ENCODE results near the gene PSENEN. TPM values are rescaled to one million over a fixed set of nuclear protein-coding genes. Genes with fewer than 3 reads are reported as not detected.
"Not testable (repeated sequence)": the region's sequence is repeated elsewhere in the genome, so short reads cannot be mapped to it uniquely, and the experiment has no call there.

Gene PSENEN
- total RNA-seq, 1 experiment from 2014 or later, result 106 TPM

- Histone ChIP-seq H3K4me3 (no peak overlapping the region), H3K9me3 (ENCODE audit: insufficient read depth, low read depth) (no peaks in the 10 kb centered on the region), H3K4me2 (no peak overlapping the region), H3F3A (ENCODE audit: insufficient read depth, low read depth) (peaks cover 17% of the 10 kb centered on the region; the same call in 1 of the 2 replicates), H3K36me3 (ENCODE audit: low read depth) (no peaks in the 10 kb centered on the region), H4K20me1 (ENCODE audit: insufficient read depth) (no peaks in the 10 kb centered on the region; the same call in 1 of the 2 replicates), H3K4me1 (replicated peaks; ENCODE audit: insufficient read depth) (no peaks in the 10 kb centered on the region), H3K9me2 (ENCODE audit: insufficient read depth) (no peaks in the 10 kb centered on the region), H3K27ac (no peak overlapping the region), H3K79me2 (ENCODE audit: low read depth) (no peaks in the 10 kb centered on the region), H3K27me3 (ENCODE audit: insufficient read depth, low read depth) (no peaks in the 10 kb centered on the region), H2AFZ (no peak overlapping the region)
- DNase-seq, result no peak
- intact Hi-C loops (cut with micrococcal nuclease; ENCODE audit: unreplicated experiment), result no loop called here
- BruUV-seq (replicated peaks), result no TSS peak
- ChIA-PET POLR2A (ENCODE audit: unreplicated experiment) (no interaction called here), CTCF (no interaction called here)
- no peak for TF ChIP-seq CTCF (conservative IDR thresholded peaks at IDR 0.05)
- no peak for TF ChIP-seq EZH2 (IDR thresholded peaks at IDR 0.05; ENCODE audit: low read depth)
Observed at GRCh38 chr19:35768082-35768421, 22.6 kb downstream of the PSENEN start.

GRCh38 chr19:35772362-35772761, 26.9 kb downstream of the PSENEN start:
- H3K27me3 ChIP-seq (ENCODE audit: insufficient read depth, low read depth); BruUV-seq (replicated peaks); H3K27ac ChIP-seq; POLR2A ChIA-PET (ENCODE audit: unreplicated experiment); H4K20me1 ChIP-seq (ENCODE audit: insufficient read depth); H3K9me2 ChIP-seq (ENCODE audit: insufficient read depth); H3K36me3 ChIP-seq (ENCODE audit: low read depth); H2AFZ ChIP-seq; DNase-seq; H3K4me1 ChIP-seq (replicated peaks; ENCODE audit: insufficient read depth); intact Hi-C loops (cut with micrococcal nuclease; ENCODE audit: unreplicated experiment); H3K9me3 ChIP-seq (ENCODE audit: insufficient read depth, low read depth); H3K79me2 ChIP-seq (ENCODE audit: low read depth); H3K4me2 ChIP-seq; CTCF ChIA-PET; H3K4me3 ChIP-seq: not testable (repeated sequence)
- peaks cover 22% of the 10 kb centered on the region; the same call in 1 of the 2 replicates for H3F3A ChIP-seq (ENCODE audit: insufficient read depth, low read depth)

- POLR2A ChIA-PET (ENCODE audit: unreplicated experiment), result interaction anchor here (0.6 to 0.7 kb wide), 3 partner anchors 33 to 129 kb away, joined by 5 to 26 read pairs (median 11); no protein-coding TSS in a partner anchor
- no peaks in the 10 kb centered on the region for H3K4me1 ChIP-seq (replicated peaks; ENCODE audit: insufficient read depth)
- H3K9me3 ChIP-seq (ENCODE audit: insufficient read depth, low read depth), result no peaks in the 10 kb centered on the region
- peak in 1 of 2 experiments; percentile 51 for DNase-seq
- H3K36me3 ChIP-seq (ENCODE audit: low read depth), result no peaks in the 10 kb centered on the region
- H3K9me2 ChIP-seq (ENCODE audit: insufficient read depth), result no peaks in the 10 kb centered on the region
- CTCF ChIA-PET, result no interaction called here
- H2AFZ ChIP-seq, result no peak overlapping the region
- intact Hi-C loops (cut with micrococcal nuclease; ENCODE audit: unreplicated experiment), result no loop called here
- no peak for TF ChIP-seq CTCF (conservative IDR thresholded peaks at IDR 0.05)
- TF ChIP-seq EZH2 (IDR thresholded peaks at IDR 0.05; ENCODE audit: low read depth), result no peak
- no peaks in the 10 kb centered on the region for H3K27me3 ChIP-seq (ENCODE audit: insufficient read depth, low read depth)
- no TSS peak for BruUV-seq (replicated peaks)
- H3F3A ChIP-seq (ENCODE audit: insufficient read depth, low read depth), result peaks cover 22% of the 10 kb centered on the region; the same call in 1 of the 2 replicates
- no peak overlapping the region for H3K27ac ChIP-seq
- no peak overlapping the region for H3K4me2 ChIP-seq
- no peaks in the 10 kb centered on the region for H4K20me1 ChIP-seq (ENCODE audit: insufficient read depth)
- no peak overlapping the region for H3K4me3 ChIP-seq
- no peaks in the 10 kb centered on the region for H3K79me2 ChIP-seq (ENCODE audit: low read depth)
Observed at GRCh38 chr19:35773020-35773806, 27.8 kb downstream of the PSENEN start.

All from PC-9 (cell line).